Measurements from ENCODE around the gene CPEB3.
"Not testable (repeated sequence)": the region's sequence is repeated elsewhere in the genome, so short reads cannot be mapped to it uniquely, and the experiment has no call there.

Gene CPEB3

DNA sequence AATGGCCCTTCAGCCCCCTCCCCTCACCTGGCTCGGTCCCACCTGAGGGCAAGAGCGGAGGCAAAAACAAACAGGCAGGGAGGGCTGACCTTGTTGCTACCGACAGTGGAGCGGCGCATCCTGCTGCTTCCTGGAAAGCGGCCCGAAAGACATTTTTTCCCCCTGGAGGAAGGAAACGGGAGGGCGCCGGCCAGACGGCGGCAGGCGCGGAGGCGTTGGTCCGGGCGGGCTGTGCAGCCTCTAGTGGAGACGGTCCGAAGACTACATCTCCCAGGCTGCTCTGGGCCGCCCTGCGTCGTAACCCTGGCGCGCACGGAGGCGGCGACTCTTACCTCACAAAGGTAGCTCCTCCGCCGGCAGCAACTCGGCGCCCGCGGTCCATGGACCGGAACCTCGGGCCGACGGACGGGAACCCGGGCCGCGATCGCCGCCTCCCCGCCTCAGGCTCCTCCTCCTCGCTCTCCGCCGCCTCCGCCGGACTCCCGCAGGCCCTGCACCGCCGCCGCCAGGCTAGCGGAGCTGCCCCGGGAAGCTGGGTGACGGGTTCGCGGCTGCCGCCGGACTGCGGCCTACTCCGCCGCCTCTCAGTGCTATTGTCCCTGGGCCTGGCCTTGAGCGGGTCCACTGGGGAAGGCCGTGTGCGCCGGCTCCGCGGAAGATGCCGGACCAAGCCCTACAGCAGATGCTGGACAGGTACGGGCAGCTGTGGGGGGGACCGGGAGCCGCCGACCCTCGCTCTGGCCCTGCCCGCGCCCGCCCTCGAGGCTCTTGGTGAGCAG lies at the start of gene CPEB3, which contains the start of gene MARCHF5:
CPEB3 (minus strand) TSS at position 242 of the 779 bp plus-strand sequence. CDS start 50,728 bp downstream, outside the sequence.
MARCHF5 (plus strand) TSS at position 331 of the 779 bp plus-strand sequence; CDS start at position 659, 328 bp downstream.
- TF ChIP-seq CTCF (IDR thresholded peaks at IDR 0.05; ENCODE audit: borderline replicate concordance, control extremely low read depth, extremely low read depth, insufficient read depth, missing control alignments), result peak; percentile 31
- DNase-seq (ENCODE audit: low spot score), result peak; percentile 96
- in situ Hi-C loops (cut with MboI; ENCODE audit: low sequenced_read_pairs, unreplicated experiment), result loop anchor here (25.0 kb wide), 1 partner anchor 204 kb away; no protein-coding TSS in a partner anchor

DNA sequence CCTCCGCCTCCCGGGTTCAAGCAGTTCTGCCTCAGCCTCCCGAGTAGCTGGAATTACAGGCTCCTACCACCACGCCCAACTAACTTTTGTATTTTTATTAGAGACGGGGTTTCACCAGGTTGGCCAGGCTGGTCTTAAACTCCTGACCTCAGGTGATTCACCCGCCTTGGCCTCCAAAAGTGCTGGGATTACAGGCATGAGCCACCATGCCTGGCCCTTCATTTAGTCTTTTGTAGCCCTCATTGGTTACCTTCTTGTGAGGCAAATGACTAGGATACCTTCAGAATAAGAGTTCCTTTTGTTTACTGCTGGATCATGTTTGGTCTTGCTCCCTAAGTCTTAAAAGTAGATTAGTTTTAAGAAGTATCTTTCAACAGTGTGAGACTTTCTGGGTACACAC lies 39.0 kb upstream of the CPEB3 start:
- not testable (repeated sequence) for DNase-seq (ENCODE audit: low spot score)

DNA sequence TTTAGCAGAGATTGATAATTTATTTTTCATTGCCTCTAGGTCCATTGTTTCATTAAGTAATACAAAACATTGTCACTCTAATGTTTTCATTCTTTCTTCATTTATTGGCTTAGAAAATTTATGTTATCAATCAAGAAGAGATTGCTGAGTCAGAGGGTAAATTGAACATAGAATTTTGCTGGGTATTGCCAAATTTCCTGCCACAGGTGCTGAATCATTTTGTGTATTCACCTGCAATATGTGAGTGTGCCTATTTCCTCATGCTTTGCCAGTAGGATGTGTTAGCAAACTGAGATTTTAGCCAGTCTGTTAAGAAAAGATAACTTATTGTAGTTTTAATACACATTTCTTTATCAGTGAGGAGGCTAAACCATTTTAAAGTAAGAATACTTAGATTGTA lies 38.1 kb upstream of the CPEB3 start:
- DNase-seq (ENCODE audit: low spot score), result no peak
- in situ Hi-C loops (cut with MboI; ENCODE audit: low sequenced_read_pairs, unreplicated experiment), result no loop called here
- TF ChIP-seq CTCF (IDR thresholded peaks at IDR 0.05; ENCODE audit: borderline replicate concordance, control extremely low read depth, extremely low read depth, insufficient read depth, missing control alignments), result no peak

More for the DNA sequence above, 39.0 kb upstream of the CPEB3 start:
- in situ Hi-C loops (cut with MboI; ENCODE audit: low sequenced_read_pairs, unreplicated experiment), result not testable (repeated sequence)

GRCh38 chr10:92327445-92328433 lies 36.9 kb upstream of the CPEB3 start:
- no peak for DNase-seq (ENCODE audit: low spot score)
- in situ Hi-C loops (cut with MboI; ENCODE audit: low sequenced_read_pairs, unreplicated experiment), result no loop called here
- no peak for TF ChIP-seq CTCF (IDR thresholded peaks at IDR 0.05; ENCODE audit: borderline replicate concordance, control extremely low read depth, extremely low read depth, insufficient read depth, missing control alignments)

DNA sequence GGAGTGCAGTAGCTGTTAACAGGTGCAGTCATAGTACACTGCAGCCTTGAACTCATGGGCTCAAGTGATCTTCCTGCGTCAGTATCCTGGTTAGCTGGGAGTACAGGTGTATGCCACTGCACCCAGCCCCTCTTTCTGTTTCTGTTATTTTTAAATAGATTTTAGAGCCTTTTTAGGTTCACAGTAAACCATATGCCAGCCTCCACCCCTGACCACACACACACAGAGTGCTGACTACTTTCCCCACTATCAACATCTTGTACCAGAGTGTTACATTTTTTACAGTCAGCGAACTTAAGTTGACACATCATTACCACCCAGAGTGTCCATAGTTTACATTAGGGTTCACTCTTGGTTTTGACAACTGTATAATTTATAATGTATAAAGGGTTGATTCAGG lies 32.2 kb upstream of the CPEB3 start:
- DNase-seq (ENCODE audit: low spot score), result no peak
- in situ Hi-C loops (cut with MboI; ENCODE audit: low sequenced_read_pairs, unreplicated experiment), result no loop called here
- no peak for TF ChIP-seq CTCF (IDR thresholded peaks at IDR 0.05; ENCODE audit: borderline replicate concordance, control extremely low read depth, extremely low read depth, insufficient read depth, missing control alignments)

DNA sequence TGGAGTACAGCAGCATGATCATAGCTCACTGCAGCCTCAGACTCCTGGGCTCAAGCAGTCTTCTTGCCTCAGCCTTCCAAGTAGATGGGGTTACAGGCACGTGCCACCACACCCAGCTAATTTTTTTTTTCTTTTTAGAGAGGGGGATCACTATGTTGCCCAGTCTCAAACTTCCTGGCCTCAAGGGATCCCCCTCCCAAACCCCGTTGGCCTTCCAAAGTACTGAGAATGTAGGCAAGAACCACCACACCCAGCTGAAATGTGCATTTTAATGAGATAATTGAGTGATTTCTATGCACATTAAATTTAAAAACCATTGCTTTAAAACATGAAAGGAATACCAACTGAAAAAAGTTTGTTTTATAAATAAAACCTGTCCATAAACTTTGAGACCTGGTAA lies 25.7 kb upstream of the CPEB3 start:
- DNase-seq (ENCODE audit: low spot score), result no peak
- in situ Hi-C loops (cut with MboI; ENCODE audit: low sequenced_read_pairs, unreplicated experiment), result no loop called here
- no peak for TF ChIP-seq CTCF (IDR thresholded peaks at IDR 0.05; ENCODE audit: borderline replicate concordance, control extremely low read depth, extremely low read depth, insufficient read depth, missing control alignments)
